ENCODE data around the gene IKBKE.

IKBKE gene

DNA sequence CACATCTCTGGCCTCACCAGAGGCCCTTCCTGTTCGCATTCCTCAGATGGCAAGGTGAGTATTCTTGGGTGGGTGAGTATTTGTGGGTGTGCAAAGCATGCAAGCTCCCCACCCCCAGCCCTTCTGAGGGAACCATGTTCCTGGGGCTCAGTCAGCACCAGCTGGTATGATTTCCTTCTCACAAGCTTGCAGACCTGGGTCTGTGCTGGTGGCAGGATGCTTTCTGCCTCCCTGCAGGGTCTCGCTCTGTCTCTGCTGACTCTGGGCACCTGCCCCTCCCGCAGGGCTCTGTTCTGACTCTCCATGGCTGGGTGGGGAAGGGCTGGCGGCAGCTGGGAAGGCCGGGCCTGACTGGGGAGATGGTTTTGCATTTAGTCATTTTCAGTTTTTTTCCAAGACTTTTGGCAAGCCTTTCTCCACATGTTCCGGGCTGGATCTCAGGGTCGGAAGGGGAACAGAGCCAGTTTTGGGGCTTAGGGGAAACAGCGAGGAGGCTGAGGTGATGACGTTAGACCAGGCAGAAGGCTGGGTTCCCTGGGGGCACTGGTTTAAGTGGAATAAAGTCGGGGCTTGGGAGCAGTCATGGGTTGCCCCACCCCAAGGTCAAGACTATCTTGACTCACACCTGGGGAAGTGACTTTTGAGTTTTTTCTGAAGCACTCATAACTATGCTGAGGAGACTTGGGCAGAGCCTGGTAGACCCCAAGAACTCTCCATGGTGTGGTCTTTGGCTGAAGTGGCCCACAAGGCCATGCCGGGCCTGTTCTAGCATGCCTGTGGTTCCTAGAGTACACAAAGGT, 43.2 kb downstream of the IKBKE start:
- Mint-ChIP-seq H3K4me1 (peaks cover 16% of the 10 kb centered on the region), H3K9me3 (no peaks in the 10 kb centered on the region), H3K27ac (no peak overlapping the region), H3K4me3 (no peak overlapping the region), H3K36me3 (ENCODE audit: low read depth) (no peaks in the 10 kb centered on the region), H3K27me3 (peaks cover 30% of the 10 kb centered on the region)
- no peak for ATAC-seq
- no peak for DNase-seq

DNA sequence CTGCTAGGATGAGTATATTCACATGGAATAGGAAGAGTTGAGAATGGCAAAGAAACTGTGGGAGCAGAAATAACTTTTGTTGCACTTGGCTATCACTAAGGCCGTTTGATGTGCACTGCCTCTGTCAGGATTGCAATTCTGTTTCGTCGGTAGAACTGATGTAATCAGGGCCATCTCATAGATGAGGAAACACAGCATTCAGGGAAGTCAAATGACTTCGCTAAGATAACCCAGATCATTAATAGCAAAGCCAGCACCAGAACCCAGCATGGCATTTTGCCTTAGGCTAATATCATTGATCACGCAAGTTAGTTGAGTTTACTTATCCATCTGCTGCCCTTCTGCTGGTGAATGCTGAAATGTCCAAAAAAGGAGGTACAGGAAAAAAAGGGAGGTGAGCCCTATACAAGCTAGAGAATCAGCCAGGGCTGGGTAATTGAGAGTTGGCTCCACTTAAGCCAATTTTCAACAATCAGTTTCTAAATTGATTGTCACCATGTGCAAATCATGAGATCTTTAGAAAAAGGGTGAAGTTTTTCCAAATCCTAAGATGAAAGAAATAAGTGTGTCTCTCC, 44.6 kb downstream of the IKBKE start:
- H3K4me3 Mint-ChIP-seq = no peak overlapping the region
- no peak for DNase-seq
- H3K27ac Mint-ChIP-seq = no peak overlapping the region
- H3K4me1 Mint-ChIP-seq = peaks cover 10% of the 10 kb centered on the region
- H3K36me3 Mint-ChIP-seq (ENCODE audit: low read depth) = no peaks in the 10 kb centered on the region
- H3K9me3 Mint-ChIP-seq = no peaks in the 10 kb centered on the region
- H3K27me3 Mint-ChIP-seq = peaks cover 16% of the 10 kb centered on the region
- ATAC-seq = no peak

DNA sequence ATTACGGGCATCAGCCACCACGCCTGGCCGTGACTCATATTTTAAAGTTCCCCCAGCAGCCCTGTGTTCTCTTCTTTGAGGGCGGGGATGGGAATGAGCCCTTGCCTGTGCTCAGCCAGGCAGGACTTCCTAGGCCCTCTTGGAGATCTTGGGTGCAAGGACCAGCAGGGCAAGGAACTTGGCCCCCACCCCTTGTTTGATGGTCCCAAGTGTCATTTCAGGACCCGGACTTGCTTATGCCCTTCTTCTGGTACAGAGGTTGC, 46.4 kb downstream of the IKBKE start:
- ATAC-seq (no peak), DNase-seq (no peak)
- Mint-ChIP-seq H3K4me3 (no peak overlapping the region), H3K9me3 (no peaks in the 10 kb centered on the region), H3K27ac (no peak overlapping the region), H3K36me3 (ENCODE audit: low read depth) (no peaks in the 10 kb centered on the region), H3K4me1 (peaks cover 10% of the 10 kb centered on the region), H3K27me3 (peaks cover 7% of the 10 kb centered on the region)

DNA sequence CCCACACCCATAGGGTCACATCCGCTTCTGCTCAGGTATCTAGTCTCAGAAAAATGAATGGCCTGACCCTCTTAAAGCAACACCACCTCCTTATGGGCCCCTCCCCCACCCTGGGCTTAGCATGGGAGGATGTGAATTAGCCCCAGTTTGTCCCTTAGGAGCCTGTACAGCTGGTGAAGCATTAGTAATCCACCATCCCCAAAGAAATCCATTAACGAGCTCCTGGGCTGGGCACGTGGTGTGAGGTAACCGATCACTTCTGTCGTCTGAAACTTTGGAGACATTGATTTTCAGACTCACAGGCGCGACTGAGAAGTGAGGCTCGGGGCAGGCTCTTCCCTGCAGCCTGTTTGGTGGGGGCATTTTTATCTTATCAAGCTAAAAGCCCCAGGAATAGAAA, 47.5 kb downstream of the IKBKE start:
- H3K4me1 Mint-ChIP-seq = peaks cover 10% of the 10 kb centered on the region
- ATAC-seq = no peak
- H3K27me3 Mint-ChIP-seq = no peaks in the 10 kb centered on the region

DNA sequence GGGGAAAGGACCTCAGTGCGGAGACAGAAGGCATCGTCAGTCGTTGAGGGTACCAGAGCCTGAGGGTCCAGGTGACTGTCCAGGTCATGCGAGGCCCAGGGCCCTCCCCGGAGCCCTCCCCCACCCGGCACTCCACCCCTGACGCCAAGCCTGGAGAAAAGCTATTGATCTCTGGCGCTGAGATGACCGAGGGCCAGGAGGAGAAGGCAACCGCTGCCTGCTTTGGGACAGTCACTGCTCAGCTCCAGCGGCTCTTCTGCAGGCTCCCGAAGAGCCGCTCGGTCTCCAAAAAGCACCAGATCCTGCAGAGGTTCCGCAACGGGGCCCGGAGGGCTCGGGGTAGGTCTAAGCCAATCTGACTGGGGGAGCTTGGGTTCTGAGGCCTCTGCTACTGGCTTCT, 47.9 kb downstream of the IKBKE start:
- ATAC-seq = no peak
- no peaks in the 10 kb centered on the region for H3K36me3 Mint-ChIP-seq (ENCODE audit: low read depth)

More for the DNA sequence above, 47.5 kb downstream of the IKBKE start:
- Mint-ChIP-seq H3K27ac (no peak overlapping the region), H3K4me3 (no peak overlapping the region), H3K9me3 (no peaks in the 10 kb centered on the region), H3K36me3 (ENCODE audit: low read depth) (no peaks in the 10 kb centered on the region)
- no peak for DNase-seq

DNA sequence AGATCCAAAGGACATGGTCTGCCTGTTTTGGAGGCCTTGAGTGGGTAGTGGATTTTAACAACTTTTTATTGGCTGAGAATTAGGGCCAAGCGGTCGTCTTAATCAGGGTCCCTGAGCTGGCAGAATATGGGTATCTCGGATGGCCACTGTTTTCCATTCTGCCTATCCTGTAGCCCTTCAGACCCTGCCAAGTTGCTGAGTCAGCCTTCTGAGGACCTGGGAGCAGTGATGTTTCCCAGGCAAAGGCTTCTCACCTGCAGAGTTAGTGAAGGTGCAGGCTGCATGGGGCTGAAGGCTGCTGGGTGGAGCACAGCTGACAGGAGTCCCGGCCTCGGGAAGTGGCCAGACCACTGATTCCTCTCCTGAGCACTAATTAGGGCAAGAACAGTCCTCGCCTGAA, 48.5 kb downstream of the IKBKE start:
- Mint-ChIP-seq H3K4me1 (peaks cover 10% of the 10 kb centered on the region), H3K4me3 (no peak overlapping the region), H3K27me3 (no peaks in the 10 kb centered on the region), H3K36me3 (ENCODE audit: low read depth) (no peaks in the 10 kb centered on the region), H3K9me3 (no peaks in the 10 kb centered on the region), H3K27ac (no peak overlapping the region)
- no peak for ATAC-seq
- no peak for DNase-seq

More for the DNA sequence above, 47.9 kb downstream of the IKBKE start:
- H3K4me3 Mint-ChIP-seq = no peak overlapping the region
- H3K27ac Mint-ChIP-seq = no peak overlapping the region
- DNase-seq = no peak
- H3K27me3 Mint-ChIP-seq = no peaks in the 10 kb centered on the region
- H3K4me1 Mint-ChIP-seq = peaks cover 10% of the 10 kb centered on the region
- no peaks in the 10 kb centered on the region for H3K9me3 Mint-ChIP-seq

DNA sequence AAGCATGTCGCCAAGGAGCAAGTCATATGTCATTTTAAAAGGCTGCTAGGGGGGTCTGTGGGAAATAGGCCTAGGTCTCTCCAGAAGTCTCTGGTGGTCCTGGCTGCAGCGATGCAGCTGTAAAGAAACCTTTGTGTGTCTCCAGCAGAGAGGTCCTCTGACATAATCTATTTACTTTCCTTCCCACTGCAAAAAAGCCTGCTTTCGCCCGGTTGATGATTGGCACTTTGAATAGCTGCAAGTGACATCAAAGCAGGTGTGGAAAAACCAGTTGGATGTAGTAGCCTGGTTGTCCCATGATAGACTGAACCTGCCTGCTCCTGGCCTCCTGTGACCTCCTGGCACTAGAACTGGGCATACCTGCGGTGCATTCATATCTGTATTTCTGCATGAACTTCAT, 50.9 kb downstream of the IKBKE start:
- DNase-seq (no peak), ATAC-seq (no peak)
- Mint-ChIP-seq H3K27me3 (no peaks in the 10 kb centered on the region), H3K27ac (no peak overlapping the region), H3K36me3 (ENCODE audit: low read depth) (no peaks in the 10 kb centered on the region), H3K4me1 (peaks cover 7% of the 10 kb centered on the region), H3K4me3 (no peak overlapping the region), H3K9me3 (no peaks in the 10 kb centered on the region)

DNA sequence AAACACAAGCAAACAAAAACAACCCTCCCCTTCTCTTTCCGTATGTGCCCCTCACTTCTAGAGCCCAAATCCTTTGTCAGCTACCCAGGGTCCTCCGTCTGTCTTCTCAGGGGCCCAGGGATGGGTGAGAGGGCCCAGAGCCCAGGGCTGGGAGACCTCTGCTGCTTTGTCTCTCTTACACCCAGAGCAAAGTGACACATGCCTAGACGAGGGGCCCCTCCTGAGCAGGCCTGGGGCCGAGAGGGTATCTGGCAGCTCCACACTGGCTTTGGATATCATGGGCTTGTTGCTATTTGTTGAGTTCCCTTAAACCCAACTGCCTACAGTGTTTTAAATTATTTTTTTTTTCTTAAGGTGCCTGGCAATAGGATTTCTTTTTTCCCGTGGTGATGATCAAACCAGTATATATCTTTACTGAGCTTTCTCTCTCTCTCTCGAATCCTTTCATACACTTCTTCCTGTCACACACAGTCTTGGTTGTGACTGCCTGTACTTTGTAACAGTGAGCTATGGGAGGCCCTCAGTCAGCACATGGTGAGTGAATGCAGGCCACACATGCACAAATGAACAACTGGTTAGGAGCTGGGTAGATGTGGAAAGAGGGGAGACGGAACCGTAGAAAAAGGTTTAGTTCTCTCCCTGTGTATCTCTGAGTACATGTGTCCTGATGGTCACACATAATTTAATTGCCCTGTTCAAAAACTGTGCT, 51.6 kb downstream of the IKBKE start:
- Mint-ChIP-seq H3K4me1 (peaks cover 4% of the 10 kb centered on the region), H3K4me3 (no peak overlapping the region), H3K9me3 (no peaks in the 10 kb centered on the region), H3K36me3 (ENCODE audit: low read depth) (no peaks in the 10 kb centered on the region), H3K27me3 (no peaks in the 10 kb centered on the region), H3K27ac (no peak overlapping the region)
- ATAC-seq (no peak), DNase-seq (no peak)

DNA sequence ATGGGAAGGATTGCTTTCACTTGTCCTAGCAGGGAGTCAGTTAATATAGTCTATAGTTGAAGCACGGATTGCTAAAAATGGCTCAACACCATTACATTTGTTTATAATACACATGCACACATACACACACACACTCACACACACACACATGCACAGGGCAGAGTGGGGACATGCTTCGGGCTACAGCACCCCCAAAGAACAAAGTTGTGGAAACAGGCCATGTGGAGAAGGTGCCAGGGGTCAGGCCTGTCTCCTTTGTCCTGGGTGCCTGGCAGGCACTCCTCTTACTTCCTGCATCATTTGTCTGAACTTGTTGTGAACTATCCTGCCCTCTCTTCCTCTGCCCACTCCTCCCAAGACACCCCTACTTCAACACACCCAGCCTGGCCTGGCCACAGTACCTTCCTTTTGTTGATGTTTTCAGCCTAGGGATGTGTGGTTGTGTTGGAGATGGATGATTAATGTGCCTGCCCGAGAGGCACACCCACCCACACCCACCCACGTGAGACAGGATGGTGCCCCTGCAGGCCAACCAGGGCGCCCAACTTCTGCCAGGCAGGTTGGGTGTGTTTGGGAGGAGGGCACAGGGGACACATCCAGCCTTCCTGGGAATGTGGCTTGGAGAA, 54.6 kb downstream of the IKBKE start:
- Mint-ChIP-seq H3K4me1 (peaks cover 4% of the 10 kb centered on the region), H3K27me3 (no peaks in the 10 kb centered on the region), H3K9me3 (no peaks in the 10 kb centered on the region), H3K27ac (no peak overlapping the region), H3K36me3 (ENCODE audit: low read depth) (no peaks in the 10 kb centered on the region), H3K4me3 (no peak overlapping the region)
- DNase-seq (no peak), ATAC-seq (peak; percentile 15)

DNA sequence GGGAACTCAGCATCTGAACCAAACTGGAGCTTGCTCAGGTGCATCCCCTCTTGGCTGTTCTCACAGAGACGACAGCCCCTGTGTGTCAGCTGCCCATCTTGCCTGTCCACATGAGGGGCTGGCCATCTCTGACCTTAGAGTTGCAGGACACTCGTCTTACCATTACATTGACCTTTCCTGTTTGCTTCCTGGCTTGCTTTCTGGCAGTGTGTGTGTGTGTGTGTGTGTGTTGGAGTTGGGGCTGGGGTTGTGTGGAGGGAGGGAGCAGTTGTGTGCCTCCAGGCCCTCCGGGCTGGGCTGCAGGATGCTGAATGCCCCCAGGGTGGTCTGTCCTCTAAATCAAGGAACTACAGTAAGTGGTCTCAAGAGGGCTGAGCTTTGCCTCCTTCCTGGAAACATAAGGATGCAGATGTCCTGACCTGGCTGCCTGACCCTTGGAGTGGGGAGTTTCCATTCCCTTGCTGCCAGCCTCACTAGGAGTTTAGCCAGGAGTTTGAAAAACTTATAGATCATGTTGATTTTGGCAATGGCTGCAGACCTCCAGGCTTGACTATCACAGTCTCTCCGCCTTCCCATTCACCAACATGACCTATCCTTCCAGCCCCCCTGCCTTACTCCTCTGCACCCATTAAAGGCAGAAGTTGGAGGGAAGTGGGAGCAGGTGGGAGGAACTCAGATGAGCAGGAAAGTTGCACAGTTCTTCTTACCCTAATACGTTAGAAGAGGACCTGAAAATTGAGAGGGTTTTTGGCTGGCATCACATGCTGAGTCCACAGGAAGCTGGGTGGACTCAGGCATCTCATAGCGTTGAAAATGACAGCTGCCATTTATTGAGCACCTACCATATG, 56.0 kb downstream of the IKBKE start:
- no peak overlapping the region for H3K27ac Mint-ChIP-seq
- H3K9me3 Mint-ChIP-seq = no peaks in the 10 kb centered on the region
- DNase-seq (no peak), ATAC-seq (no peak)
- peaks cover 4% of the 10 kb centered on the region for H3K4me1 Mint-ChIP-seq
- H3K36me3 Mint-ChIP-seq (ENCODE audit: low read depth) = no peaks in the 10 kb centered on the region
- no peak overlapping the region for H3K4me3 Mint-ChIP-seq
- no peaks in the 10 kb centered on the region for H3K27me3 Mint-ChIP-seq

DNA sequence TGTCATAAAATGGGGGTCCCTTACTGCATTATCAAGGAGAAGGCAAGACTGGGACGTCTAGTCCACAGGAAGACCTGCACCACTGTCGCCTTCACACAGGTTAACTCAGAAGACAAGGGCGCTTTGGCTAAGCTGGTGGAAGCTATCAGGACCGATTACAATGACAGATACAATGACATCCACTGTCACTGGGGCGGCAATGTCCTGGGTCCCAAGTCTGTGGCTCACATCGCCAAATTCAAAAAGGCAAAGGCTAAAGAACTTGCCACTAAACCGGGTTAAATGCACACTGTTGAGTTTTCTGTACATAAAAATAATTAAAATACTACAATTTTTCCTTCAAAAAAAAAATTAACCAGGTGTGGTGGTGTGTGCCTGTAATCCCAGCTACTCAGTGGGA, 59.1 kb downstream of the IKBKE start:
- Mint-ChIP-seq H3K27me3 (no peaks in the 10 kb centered on the region), H3K4me1 (peaks cover 4% of the 10 kb centered on the region), H3K9me3 (no peaks in the 10 kb centered on the region), H3K27ac (no peak overlapping the region), H3K4me3 (no peak overlapping the region), H3K36me3 (ENCODE audit: low read depth) (no peaks in the 10 kb centered on the region)
- ATAC-seq (no peak), DNase-seq (no peak)

DNA sequence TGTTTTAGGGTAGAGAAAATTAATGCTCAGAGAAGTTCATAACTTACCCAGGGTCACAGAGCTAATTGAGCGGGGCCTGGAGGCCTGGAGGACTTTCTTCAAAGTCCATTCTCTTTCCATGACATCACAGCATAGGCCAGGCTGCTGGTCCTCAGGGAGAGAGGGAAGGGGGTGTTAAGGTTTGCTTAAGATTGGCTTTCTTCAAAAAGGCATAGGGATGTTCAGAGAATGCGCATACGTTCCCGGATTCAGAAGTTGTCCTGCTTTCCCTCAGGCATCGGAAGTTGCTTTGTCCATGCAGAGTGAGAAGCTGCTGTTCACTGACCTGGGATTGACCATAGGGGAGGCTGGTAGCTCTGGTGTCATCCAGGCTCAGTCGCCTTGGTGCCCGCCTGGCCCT, 62.1 kb downstream of the IKBKE start:
- no peaks in the 10 kb centered on the region for H3K4me1 Mint-ChIP-seq
- no peaks in the 10 kb centered on the region for H3K9me3 Mint-ChIP-seq
- H3K4me3 Mint-ChIP-seq = no peak overlapping the region
- H3K36me3 Mint-ChIP-seq (ENCODE audit: low read depth) = no peaks in the 10 kb centered on the region
- no peak overlapping the region for H3K27ac Mint-ChIP-seq
- H3K27me3 Mint-ChIP-seq = no peaks in the 10 kb centered on the region
- DNase-seq (no peak), ATAC-seq (no peak)

DNA sequence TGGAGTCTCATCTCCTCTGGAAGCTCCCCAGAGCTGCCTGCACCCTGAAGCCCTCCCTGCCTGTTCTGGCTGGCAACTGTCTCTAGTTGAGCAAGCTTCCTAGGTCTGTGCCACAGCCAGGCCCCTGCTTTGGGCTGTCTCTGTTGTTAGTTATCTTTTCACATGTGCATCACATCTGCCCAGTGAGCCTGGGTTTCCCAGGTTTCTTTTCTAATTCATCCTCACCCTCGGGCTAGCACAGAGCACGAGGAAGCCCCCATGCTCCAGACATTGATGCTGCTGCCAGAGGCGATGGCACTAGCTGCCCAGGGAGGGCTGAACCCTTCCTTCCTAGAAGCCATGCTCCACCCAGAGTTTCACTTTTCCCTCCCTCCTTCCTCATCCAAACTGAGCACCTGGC, 64.3 kb downstream of the IKBKE start:
- H3K4me1 Mint-ChIP-seq = peaks cover 4% of the 10 kb centered on the region
- no peak overlapping the region for H3K27ac Mint-ChIP-seq
- DNase-seq = no peak
- no peak overlapping the region for H3K4me3 Mint-ChIP-seq
- H3K27me3 Mint-ChIP-seq = no peaks in the 10 kb centered on the region
- no peak for ATAC-seq
- peaks cover 1% of the 10 kb centered on the region for H3K36me3 Mint-ChIP-seq (ENCODE audit: low read depth)
- no peaks in the 10 kb centered on the region for H3K9me3 Mint-ChIP-seq

DNA sequence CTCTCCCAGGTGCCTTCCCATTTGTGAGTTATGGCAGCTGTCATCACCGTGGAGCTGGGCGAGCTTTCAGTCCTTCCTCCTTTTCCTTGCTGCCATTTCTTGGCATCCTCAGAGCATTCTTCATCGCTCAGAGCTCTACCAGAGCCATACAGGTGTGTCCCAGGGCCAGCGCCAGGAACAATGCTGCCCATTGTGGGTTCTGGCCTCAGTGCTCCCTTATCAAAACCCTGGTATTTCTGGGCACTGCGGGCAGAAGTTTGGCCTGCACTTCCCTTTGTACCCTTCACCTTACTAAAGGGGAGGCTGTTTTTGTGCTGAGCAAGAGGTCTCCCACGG, 65.5 kb downstream of the IKBKE start:
- Mint-ChIP-seq H3K36me3 (ENCODE audit: low read depth) (peaks cover 1% of the 10 kb centered on the region), H3K9me3 (no peaks in the 10 kb centered on the region), H3K4me1 (peaks cover 13% of the 10 kb centered on the region), H3K27me3 (no peaks in the 10 kb centered on the region), H3K4me3 (no peak overlapping the region), H3K27ac (no peak overlapping the region)
- ATAC-seq (no peak), DNase-seq (no peak)

All from activated naive CD8-positive, alpha-beta T cell treated with anti-CD3 and anti-CD28 coated beads, Interleukin-2, amount 50 U/mL, for 24 hours (primary cell).